ENCODE data around the gene PDE4D. TPM values are rescaled to one million over a fixed set of nuclear protein-coding genes. Genes with fewer than 3 reads are reported as not detected.

Gene PDE4D
- total and polyA plus RNA-seq, 2 of the 4 experiments (the other 2 are of a cell fraction) = 1.4 to 7.9 TPM

DNA sequence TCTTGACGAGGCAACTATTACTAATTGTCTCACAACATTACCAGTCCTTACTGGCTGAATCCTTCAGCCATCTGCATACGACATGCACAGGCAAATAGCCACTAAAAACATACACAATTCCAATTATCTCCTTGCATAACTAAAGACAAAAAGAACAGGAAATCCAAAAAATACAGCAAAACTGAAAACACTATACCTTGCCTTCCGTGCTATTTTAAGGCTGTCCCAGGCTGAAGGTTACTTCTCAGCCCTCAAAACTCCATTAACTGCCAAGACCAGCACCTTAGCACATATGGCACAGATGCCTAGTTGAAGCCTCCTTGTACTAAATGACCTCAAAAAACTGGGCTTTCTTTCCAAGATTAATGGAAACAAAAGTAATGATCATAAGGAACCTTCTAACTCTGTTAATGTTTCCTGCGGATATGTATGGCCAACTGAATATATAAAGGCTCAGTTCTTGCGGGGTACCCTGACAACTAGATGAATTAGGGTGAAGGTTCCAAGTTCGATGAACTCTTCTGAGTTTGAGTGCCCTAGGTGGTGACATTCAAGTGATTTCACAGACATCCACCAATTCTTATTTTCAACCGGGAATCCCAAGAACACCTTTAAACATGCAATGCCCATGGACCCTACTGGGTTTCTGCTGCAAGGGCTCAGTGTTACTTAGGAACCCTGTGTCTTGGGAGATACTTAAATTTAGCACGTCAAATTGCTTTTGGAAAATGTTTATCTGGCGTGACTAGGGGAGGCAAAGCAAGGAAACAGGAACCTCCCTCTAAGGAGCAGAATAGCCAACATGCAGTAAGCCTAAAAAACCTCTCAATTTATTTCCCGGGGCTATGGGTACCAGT, 855.4 kb downstream of the PDE4D start:
- Histone ChIP-seq H3K4me3 (ENCODE audit: insufficient read depth, low read depth, low read length) (peak overlapping the region; percentile 99), H4K20me1 (ENCODE audit: insufficient read depth, low read length) (no peaks in the 10 kb centered on the region; the same call in 1 of the 2 replicates), H2BK120ac (ENCODE audit: low read depth, low read length) (peak overlapping the region; percentile 93), H3K27ac (ENCODE audit: insufficient read depth, low read length) (peak overlapping the region; percentile 98), H3K14ac (replicated peaks; ENCODE audit: low read depth, low read length) (peak overlapping the region; percentile 95), H3K18ac (ENCODE audit: low read depth, low read length) (peak overlapping the region; percentile 98), H3K9me3 (ENCODE audit: control insufficient read depth, insufficient read depth, low read length) (no peaks in the 10 kb centered on the region), H3K9ac (ENCODE audit: low read depth, low read length) (peak overlapping the region; percentile 100), H3K36me3 (ENCODE audit: control insufficient read depth, insufficient read depth, low read length) (no peaks in the 10 kb centered on the region; the same call in 1 of the 2 replicates), H2AK9ac (replicated peaks; ENCODE audit: low read depth, low read length, poor library complexity) (peak overlapping the region; percentile 97), H3K4me1 (ENCODE audit: control insufficient read depth, insufficient read depth, low read length) (peaks cover 9% of the 10 kb centered on the region), H2BK5ac (ENCODE audit: low read depth, low read length, poor library complexity, severe bottlenecking) (peak overlapping the region; percentile 91), H2BK15ac (ENCODE audit: low read depth, low read length) (peak overlapping the region; percentile 30; the same call in 2 of the 3 replicates), H3K23ac (ENCODE audit: low read depth, low read length) (peak overlapping the region; percentile 80), H3K4me2 (ENCODE audit: low read depth, low read length) (peak overlapping the region; percentile 94), H2AK5ac (ENCODE audit: low read depth, low read length) (peak overlapping the region; percentile 67), H3K56ac (ENCODE audit: extremely low read depth, insufficient read depth, low read length) (peak overlapping the region; percentile 40), H4K91ac (ENCODE audit: insufficient read depth, low read depth, low read length) (peak overlapping the region; percentile 89; the same call in 1 of the 2 replicates), H2AFZ (replicated peaks; ENCODE audit: low read length, poor library complexity) (peak overlapping the region; percentile 95), H3K9me1 (ENCODE audit: insufficient read depth, low read length) (0 out of 2 replicates have a peak, but pooled peaks cover 3% of the 10 kb centered on the region), H3K27me3 (ENCODE audit: control insufficient read depth, insufficient read depth, low read length) (no peaks in the 10 kb centered on the region), H3K79me1 (ENCODE audit: low read depth in 1 of 2, low read length in 2 of 2) (peaks cover 7 to 31% of the 10 kb centered on the region in 2 experiments), H4K5ac (ENCODE audit: low read depth, low read length) (peak overlapping the region; percentile 92), H3K4ac (ENCODE audit: low read depth, low read length) (peak overlapping the region; percentile 93), H4K8ac (ENCODE audit: low read depth in 2 of 2, low read length in 2 of 2) (peak overlapping the region; percentile 62 to 91), H2BK20ac (ENCODE audit: low read depth, low read length) (peak overlapping the region; percentile 54)
- intact Hi-C loops (cut with micrococcal nuclease) = loop anchor here (2.0 to 5.0 kb wide), 4 partner anchors 44 to 329 kb away; no protein-coding TSS in a partner anchor
- ChIA-PET POLR2A (ENCODE audit: unreplicated experiment) (no interaction called here), CTCF (no interaction called here)
- ATAC-seq (ENCODE audit: low read depth) (no peak; the same call in 1 of the 2 replicates), DNase-seq (peak; percentile 19)
- TF ChIP-seq MAZ (IDR thresholded peaks at IDR 0.05; ENCODE audit: borderline replicate concordance, low read depth, low read length) (no peak), USF2 (IDR thresholded peaks at IDR 0.05; ENCODE audit: low read depth, low read length) (no peak), FOS (IDR thresholded peaks at IDR 0.05; ENCODE audit: low read depth, low read length) (no peak), POLR2A (IDR thresholded peaks at IDR 0.05; ENCODE audit: low read depth, low read length) (no peak), BHLHE40 (IDR thresholded peaks at IDR 0.05; ENCODE audit: low read depth, low read length) (no peak), NFE2L2 (IDR thresholded peaks at IDR 0.05; ENCODE audit: low read depth, low read length) (no peak), RAD21 (IDR thresholded peaks at IDR 0.05; ENCODE audit: low read length) (no peak), RFX5 (IDR thresholded peaks at IDR 0.05; ENCODE audit: low read depth, low read length) (no peak), CHD1 (IDR thresholded peaks at IDR 0.05; ENCODE audit: low read depth, low read length) (no peak), ELK1 (IDR thresholded peaks at IDR 0.05; ENCODE audit: borderline replicate concordance, low read depth, low read length) (no peak), RCOR1 (IDR thresholded peaks at IDR 0.05; ENCODE audit: insufficient replicate concordance, low read length) (no peak)
- TF ChIP-seq, protein P1, sequence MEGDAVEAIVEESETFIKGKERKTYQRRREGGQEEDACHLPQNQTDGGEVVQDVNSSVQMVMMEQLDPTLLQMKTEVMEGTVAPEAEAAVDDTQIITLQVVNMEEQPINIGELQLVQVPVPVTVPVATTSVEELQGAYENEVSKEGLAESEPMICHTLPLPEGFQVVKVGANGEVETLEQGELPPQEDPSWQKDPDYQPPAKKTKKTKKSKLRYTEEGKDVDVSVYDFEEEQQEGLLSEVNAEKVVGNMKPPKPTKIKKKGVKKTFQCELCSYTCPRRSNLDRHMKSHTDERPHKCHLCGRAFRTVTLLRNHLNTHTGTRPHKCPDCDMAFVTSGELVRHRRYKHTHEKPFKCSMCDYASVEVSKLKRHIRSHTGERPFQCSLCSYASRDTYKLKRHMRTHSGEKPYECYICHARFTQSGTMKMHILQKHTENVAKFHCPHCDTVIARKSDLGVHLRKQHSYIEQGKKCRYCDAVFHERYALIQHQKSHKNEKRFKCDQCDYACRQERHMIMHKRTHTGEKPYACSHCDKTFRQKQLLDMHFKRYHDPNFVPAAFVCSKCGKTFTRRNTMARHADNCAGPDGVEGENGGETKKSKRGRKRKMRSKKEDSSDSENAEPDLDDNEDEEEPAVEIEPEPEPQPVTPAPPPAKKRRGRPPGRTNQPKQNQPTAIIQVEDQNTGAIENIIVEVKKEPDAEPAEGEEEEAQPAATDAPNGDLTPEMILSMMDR (conservative IDR thresholded peaks at IDR 0.05; ENCODE audit: low read depth, low read length) = no peak
- no CpG with 5 or more reads among the region's 10 CpGs for WGBS, 2 experiments (ENCODE audit: extremely low coverage in 2 of 2, insufficient read length in 1 of 2)
- BruUV-seq (replicated peaks) = TSS peak; percentile 39
- dilution Hi-C loops (cut with HindIII; ENCODE audit: low sequenced_read_pairs, unreplicated experiment) = no loop called here
- in situ Hi-C loops (cut with MboI; ENCODE audit: low sequenced_read_pairs) = no loop called here

Data from IMR-90 (cell line).